Naive thymus-derived CD4-positive, alpha-beta T cell (primary cell): ENCODE measurements around the gene DGAT2. TPM values are rescaled to one million over a fixed set of nuclear protein-coding genes. Genes with fewer than 3 reads are reported as not detected.

Experiments used
- ATAC-seq: fragments of 150-1000 bp; cut with Tn5 transposase; 2 replicates; pipeline ENCODE4 v1.10.0; 2021; ENCODE audit warnings: mild to moderate bottlenecking, moderate library complexity
- CTCF ChIA-PET: fragments of 350-600 bp; sonication (Branson Sonifier 250); formaldehyde crosslinking; loops from one replicate; lab custom pipeline; 2021; ENCODE audit warnings: antibody characterized with exemption; lab: Charles Lee
- POLR2A ChIA-PET: fragments of 350-600 bp; sonication (Branson Sonifier 250); formaldehyde crosslinking; loops from one replicate; lab custom pipeline; 2021; ENCODE audit warnings: antibody characterized with exemption, inconsistent platforms; lab: Charles Lee
- DNase-seq, 9 donors: peaks; one replicate each; pipeline versions ENCODE4 v3.0.0 to v3.0.0-alpha.2; 2020 to 2022; ENCODE audit warnings: mixed read lengths in 1 of 9
- H3K27ac ChIP-seq: one replicate; pipeline ENCODE4 v1.7.0; 2013; ENCODE audit warnings: mild to moderate bottlenecking, low read depth, low read length, moderate library complexity
- H3K27me3 ChIP-seq, 2 donors: one replicate each; pipeline ENCODE4 v1.7.0; 2013; ENCODE audit warnings: low read length in 2 of 2, mild to moderate bottlenecking in 2 of 2, moderate library complexity in 2 of 2; ENCODE audit not compliant: control insufficient read depth in 2 of 2, insufficient read depth in 2 of 2
- H3K36me3 ChIP-seq, 3 experiments: 1 replicate in 2 of 3; 2 replicates in 1 of 3; pipeline ENCODE4 v1.7.0; 2013; ENCODE audit warnings: low read length in 3 of 3, mild to moderate bottlenecking in 3 of 3, moderate library complexity in 1 of 3; ENCODE audit not compliant: insufficient read depth in 3 of 3, control insufficient read depth in 2 of 3
- H3K4me1 ChIP-seq, 2 donors: one replicate each; pipeline ENCODE4 v1.7.0; 2013; ENCODE audit warnings: low read length in 2 of 2, mild to moderate bottlenecking in 2 of 2, moderate library complexity in 1 of 2; ENCODE audit not compliant: control insufficient read depth in 2 of 2, insufficient read depth in 2 of 2
- H3K4me3 ChIP-seq: 2 replicates; pipeline ENCODE4 v1.7.0; 2013; ENCODE audit warnings: mild to moderate bottlenecking, low read length
- H3K9me3 ChIP-seq, 3 experiments: 1 replicate in 2 of 3; 2 replicates in 1 of 3; pipeline ENCODE4 v1.7.0; 2013; ENCODE audit warnings: low read length in 3 of 3; ENCODE audit not compliant: control insufficient read depth in 2 of 3
- H3K27ac Mint-ChIP-seq, 9 donors: one replicate each; pipeline ENCODE4 v1.8.0; 2020 to 2022; ENCODE audit warnings: mixed read lengths in 9 of 9, mild to moderate bottlenecking in 8 of 9, moderate library complexity in 5 of 9, inconsistent platforms in 2 of 9
- H3K27me3 Mint-ChIP-seq, 5 donors: one replicate each; pipeline ENCODE4 v1.8.0; 2021 to 2022; ENCODE audit warnings: mixed read lengths in 5 of 5, mild to moderate bottlenecking in 1 of 5
- H3K36me3 Mint-ChIP-seq, 5 donors: one replicate each; pipeline ENCODE4 v1.8.0; 2020 to 2022; ENCODE audit warnings: mixed read lengths in 5 of 5, mild to moderate bottlenecking in 3 of 5, inconsistent platforms in 1 of 5
- H3K4me1 Mint-ChIP-seq, 7 donors: one replicate each; pipeline ENCODE4 v1.8.0; 2020 to 2022; ENCODE audit warnings: mixed read lengths in 7 of 7, mild to moderate bottlenecking in 3 of 7, inconsistent platforms in 1 of 7
- H3K4me3 Mint-ChIP-seq, 10 donors: one replicate each; pipeline ENCODE4 v1.8.0; 2020 to 2022; ENCODE audit warnings: mild to moderate bottlenecking in 10 of 10, mixed read lengths in 10 of 10, moderate library complexity in 6 of 10, inconsistent platforms in 2 of 10
- H3K9me3 Mint-ChIP-seq, 11 donors: one replicate each; pipeline ENCODE4 v1.8.0; 2020 to 2022; ENCODE audit warnings: mixed read lengths in 11 of 11, mild to moderate bottlenecking in 4 of 11, inconsistent platforms in 1 of 11, moderate library complexity in 1 of 11
- intact Hi-C, 2 donors: fragments of 100-400 bp; cut with micrococcal nuclease; formaldehyde crosslinking; loops; one replicate each; pipeline ENCODE4 v1.15.1; 2023
- polyA plus RNA-seq, 2 donors: library from polyadenylated mRNA; unstranded; fragments of 300-500 nt; fragmentation: Illumina TruSeq; gene quantifications; one replicate each; pipeline ENCODE4 v1.2.3, GENCODE V29; 2021
- total RNA-seq, 6 experiments: library from RNA in 5 of 6; stranded (reverse) in 5 of 6; gene quantifications; 1 replicate in 5 of 6; 2 replicates in 1 of 6; pipeline ENCODE4 v1.2.3 and lab custom pipeline; 2021 to 2026

The DGAT2 gene
- total and polyA plus RNA-seq, 7 experiments from 2014 or later = 0.30 to 8.5 (median 0.58) TPM

GRCh38 chr11:75831915-75832502, 63.4 kb downstream of the DGAT2 start:
- no peaks in the 10 kb centered on the region for H3K4me1 ChIP-seq
- no peak overlapping the region for H3K27ac ChIP-seq
- ATAC-seq (no peak), DNase-seq (no peak)
- H3K4me3 Mint-ChIP-seq = no peak overlapping the region
- H3K9me3 Mint-ChIP-seq = no peaks in the 10 kb centered on the region
- intact Hi-C loops = no loop called here
- POLR2A ChIA-PET = no interaction called here
- H3K36me3 ChIP-seq = no peaks in the 10 kb centered on the region
- peaks cover 0 to 15% (median 4%) of the 10 kb centered on the region in 5 donors for H3K36me3 Mint-ChIP-seq
- CTCF ChIA-PET = interaction anchor here (0.7 to 0.9 kb wide), 2 partner anchors 37 to 1424 kb away, joined by 3 read pairs; no protein-coding TSS in a partner anchor
- H3K27me3 Mint-ChIP-seq = no peaks in the 10 kb centered on the region
- no peaks in the 10 kb centered on the region for H3K27me3 ChIP-seq
- no peaks in the 10 kb centered on the region for H3K9me3 ChIP-seq
- no peak overlapping the region for H3K4me3 ChIP-seq
- H3K27ac Mint-ChIP-seq = no peak overlapping the region
- peaks cover 7 to 52% (median 39%) of the 10 kb centered on the region in 7 donors for H3K4me1 Mint-ChIP-seq

DNA sequence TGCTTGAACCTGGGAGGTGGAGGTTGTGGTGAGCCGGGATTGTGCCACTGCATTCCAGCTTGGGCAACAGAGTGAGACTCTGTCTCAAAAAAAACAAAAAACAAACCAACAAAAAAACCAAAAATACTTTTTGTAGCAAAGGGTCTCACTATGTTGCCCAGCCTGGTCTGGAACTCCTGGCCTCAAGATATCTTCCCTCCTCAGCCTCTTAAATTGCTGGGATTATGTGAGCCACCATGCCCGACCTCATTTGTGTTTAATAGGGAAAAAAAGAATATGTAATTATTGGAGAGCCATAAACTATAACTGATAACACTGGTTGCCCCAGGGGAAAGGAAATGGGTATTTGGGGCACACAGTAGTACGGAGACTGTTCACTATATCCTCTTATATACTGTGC, 66.2 kb downstream of the DGAT2 start:
- Mint-ChIP-seq H3K36me3 (peaks cover 0 to 18% (median 11%) of the 10 kb centered on the region in 5 donors), H3K9me3 (no peaks in the 10 kb centered on the region), H3K4me1 (peaks cover 6 to 66% (median 43%) of the 10 kb centered on the region in 7 donors), H3K4me3 (no peak overlapping the region), H3K27me3 (no peaks in the 10 kb centered on the region), H3K27ac (peak overlapping the region in 1 of 9 donors; percentile 3)
- DNase-seq = no peak
- no peaks in the 10 kb centered on the region for H3K27me3 ChIP-seq
- ChIA-PET CTCF (interaction anchor here (0.6 kb wide), 1 partner anchor 25 kb away, joined by 3 read pairs; no protein-coding TSS in a partner anchor), POLR2A (no interaction called here)
- H3K27ac ChIP-seq = no peak overlapping the region
- no peaks in the 10 kb centered on the region for H3K36me3 ChIP-seq
- intact Hi-C loops = no loop called here
- no peak overlapping the region for H3K4me3 ChIP-seq
- ATAC-seq = no peak
- H3K4me1 ChIP-seq = no peaks in the 10 kb centered on the region
- no peaks in the 10 kb centered on the region for H3K9me3 ChIP-seq

DNA sequence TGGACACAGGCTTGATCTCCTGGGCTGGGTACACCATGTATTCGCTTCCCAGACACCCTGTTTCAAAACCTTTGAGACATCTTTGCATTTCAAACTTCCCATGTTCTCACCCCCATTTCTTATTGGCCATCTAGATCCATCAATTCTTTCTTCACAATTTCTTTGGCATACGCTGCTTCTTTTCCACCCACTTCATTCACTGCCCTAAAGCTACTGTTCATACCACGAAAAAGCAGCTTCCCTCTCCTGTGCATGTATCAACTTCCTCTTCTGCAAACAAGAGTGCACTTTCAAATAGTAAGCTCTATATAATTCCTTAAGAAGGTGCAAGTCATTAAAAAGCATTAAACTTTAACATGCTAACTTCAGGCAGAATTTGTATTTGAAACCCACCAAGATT, 67.8 kb downstream of the DGAT2 start:
- Mint-ChIP-seq H3K4me1 (peaks cover 5 to 72% (median 50%) of the 10 kb centered on the region in 7 donors), H3K27me3 (no peaks in the 10 kb centered on the region), H3K36me3 (peaks cover 0 to 13% (median 10%) of the 10 kb centered on the region in 5 donors), H3K9me3 (no peaks in the 10 kb centered on the region), H3K4me3 (no peak overlapping the region), H3K27ac (peak overlapping the region in 2 of 9 donors; percentile 1 to 57)
- no peaks in the 10 kb centered on the region for H3K36me3 ChIP-seq
- intact Hi-C loops = no loop called here
- ChIA-PET POLR2A (no interaction called here), CTCF (no interaction called here)
- H3K9me3 ChIP-seq = no peaks in the 10 kb centered on the region
- H3K4me1 ChIP-seq = no peaks in the 10 kb centered on the region
- DNase-seq = no peak
- no peak overlapping the region for H3K27ac ChIP-seq
- no peaks in the 10 kb centered on the region for H3K27me3 ChIP-seq
- peak; percentile 50 for ATAC-seq
- H3K4me3 ChIP-seq = no peak overlapping the region

DNA sequence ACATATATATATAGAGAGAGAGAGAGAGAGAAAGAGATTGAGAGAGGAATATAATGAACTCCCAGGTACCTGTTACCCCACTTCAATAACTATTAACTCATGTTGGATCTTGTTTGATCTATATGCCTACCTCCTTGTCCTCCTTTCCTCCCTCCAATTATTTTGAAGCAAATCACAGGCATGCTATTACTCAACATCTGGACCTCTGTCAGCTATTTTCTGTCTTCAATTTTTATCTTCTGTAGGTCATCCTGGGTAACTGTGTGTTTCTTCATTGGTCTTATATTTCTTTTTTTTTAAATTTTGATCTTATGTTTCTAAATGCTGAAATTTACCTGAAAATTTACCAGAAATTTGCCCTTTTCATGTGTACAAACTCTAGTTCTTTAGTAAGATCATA, 71.3 kb downstream of the DGAT2 start:
- H3K4me3 ChIP-seq = no peak overlapping the region
- no peaks in the 10 kb centered on the region for H3K4me1 ChIP-seq
- no peaks in the 10 kb centered on the region for H3K27me3 ChIP-seq
- H3K27me3 Mint-ChIP-seq = no peaks in the 10 kb centered on the region
- peaks cover 0 to 18% (median 9%) of the 10 kb centered on the region in 5 donors for H3K36me3 Mint-ChIP-seq
- peaks cover 0 to 2% (median 0%) of the 10 kb centered on the region in 11 donors for H3K9me3 Mint-ChIP-seq
- ATAC-seq = no peak
- POLR2A ChIA-PET = no interaction called here
- H3K4me3 Mint-ChIP-seq = no peak overlapping the region
- DNase-seq = no peak
- intact Hi-C loops = no loop called here
- CTCF ChIA-PET = no interaction called here
- H3K9me3 ChIP-seq = no peaks in the 10 kb centered on the region
- no peaks in the 10 kb centered on the region for H3K36me3 ChIP-seq
- no peak overlapping the region for H3K27ac ChIP-seq
- H3K27ac Mint-ChIP-seq = peak overlapping the region in 1 of 9 donors; percentile 36
- peaks cover 8 to 59% (median 42%) of the 10 kb centered on the region in 7 donors for H3K4me1 Mint-ChIP-seq

- no peaks in the 10 kb centered on the region for H3K4me1 ChIP-seq
- ChIA-PET CTCF (no interaction called here), POLR2A (no interaction called here)
- intact Hi-C loops = no loop called here
- Mint-ChIP-seq H3K27me3 (no peaks in the 10 kb centered on the region), H3K36me3 (peaks cover 0 to 22% (median 9%) of the 10 kb centered on the region in 5 donors), H3K4me1 (peaks cover 8 to 56% (median 42%) of the 10 kb centered on the region in 7 donors), H3K27ac (peak overlapping the region in 1 of 9 donors; percentile 41), H3K9me3 (peaks cover 0 to 2% (median 0%) of the 10 kb centered on the region in 11 donors), H3K4me3 (no peak overlapping the region)
- no peaks in the 10 kb centered on the region for H3K27me3 ChIP-seq
- no peak overlapping the region for H3K4me3 ChIP-seq
- no peak overlapping the region for H3K27ac ChIP-seq
- H3K36me3 ChIP-seq = no peaks in the 10 kb centered on the region
- ATAC-seq (no peak), DNase-seq (no peak)
- H3K9me3 ChIP-seq = no peaks in the 10 kb centered on the region
These were observed 71.9 kb downstream of the DGAT2 start for GRCh38 chr11:75840522-75840921.

DNA sequence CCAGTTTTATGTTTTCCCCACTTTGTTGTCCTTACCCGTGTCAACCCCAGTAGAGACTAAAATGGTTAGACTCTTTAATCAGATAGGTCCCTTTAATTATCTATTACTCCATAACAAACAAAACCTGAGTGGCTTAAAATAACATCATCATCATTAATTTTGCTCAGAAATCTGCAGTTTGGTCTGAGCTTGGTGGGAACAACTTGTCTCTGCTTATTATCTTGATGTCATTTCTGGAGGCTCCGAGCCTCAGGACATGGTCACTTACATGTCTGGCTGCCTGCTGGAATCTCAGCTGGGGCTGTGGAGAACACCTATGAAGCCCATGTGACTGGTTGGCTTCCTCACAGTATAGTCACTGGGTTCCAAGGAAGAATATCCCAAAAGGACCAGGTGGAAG, 73.2 kb downstream of the DGAT2 start:
- ChIA-PET CTCF (interaction anchor here (0.8 kb wide), 1 partner anchor 14 kb away, joined by 4 read pairs; no protein-coding TSS in a partner anchor), POLR2A (no interaction called here)
- Mint-ChIP-seq H3K36me3 (peaks cover 0 to 27% (median 12%) of the 10 kb centered on the region in 5 donors), H3K27me3 (no peaks in the 10 kb centered on the region), H3K27ac (no peak overlapping the region), H3K9me3 (peaks cover 0 to 2% (median 0%) of the 10 kb centered on the region in 11 donors), H3K4me1 (peaks cover 3 to 53% (median 39%) of the 10 kb centered on the region in 7 donors), H3K4me3 (no peak overlapping the region)
- Histone ChIP-seq H3K27me3 (no peaks in the 10 kb centered on the region), H3K36me3 (no peaks in the 10 kb centered on the region), H3K27ac (no peak overlapping the region), H3K9me3 (no peaks in the 10 kb centered on the region), H3K4me1 (no peaks in the 10 kb centered on the region), H3K4me3 (no peak overlapping the region)
- ATAC-seq (no peak), DNase-seq (no peak)
- intact Hi-C loops = no loop called here

DNA sequence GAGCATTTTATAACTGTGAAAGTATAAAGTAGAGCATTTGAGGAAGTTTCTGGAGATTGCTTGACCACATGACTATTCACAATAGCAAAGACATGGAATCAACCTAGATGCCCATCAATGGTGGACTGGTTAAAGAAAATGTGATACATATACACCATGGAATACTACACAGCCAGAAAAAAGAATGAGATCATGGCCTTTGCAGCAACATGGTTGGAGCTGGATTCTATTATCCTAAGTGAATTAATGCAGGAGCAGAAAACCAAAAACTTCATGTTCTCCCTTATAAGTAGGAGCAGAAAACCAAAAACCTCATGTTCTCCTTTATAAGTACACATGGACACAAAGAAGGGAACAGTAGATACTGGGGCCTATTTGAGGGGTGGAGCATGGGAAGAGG, 76.7 kb downstream of the DGAT2 start:
- Mint-ChIP-seq H3K9me3 (peaks cover 0 to 2% (median 0%) of the 10 kb centered on the region in 11 donors), H3K4me3 (no peak overlapping the region), H3K4me1 (peaks cover 9 to 50% (median 34%) of the 10 kb centered on the region in 7 donors), H3K27me3 (no peaks in the 10 kb centered on the region), H3K36me3 (peaks cover 0 to 22% (median 12%) of the 10 kb centered on the region in 5 donors), H3K27ac (no peak overlapping the region)
- DNase-seq (no peak), ATAC-seq (no peak)
- intact Hi-C loops = no loop called here
- Histone ChIP-seq H3K4me3 (no peak overlapping the region), H3K9me3 (no peaks in the 10 kb centered on the region), H3K27ac (no peak overlapping the region), H3K27me3 (no peaks in the 10 kb centered on the region), H3K4me1 (peaks cover 0 to 4% of the 10 kb centered on the region in 2 donors), H3K36me3 (no peaks in the 10 kb centered on the region)
- ChIA-PET CTCF (interaction anchor here (0.6 to 1.0 kb wide), 2 partner anchors 43 to 206 kb away, joined by 3 read pairs; no protein-coding TSS in a partner anchor), POLR2A (no interaction called here)
